HEK293 (cell line): ENCODE measurements around the gene SLC10A2.

Source experiments
- CTCF ChIA-PET: fragments of 350-600 bp; formaldehyde crosslinking; extraction: SDS; loops from one replicate; lab custom pipeline; 2021; ENCODE audit warnings: antibody characterized with exemption; lab: Yijun Ruan, JAX
- POLR2A ChIA-PET: fragments of 300-600 bp; formaldehyde crosslinking; extraction: SDS; loops from one replicate; lab custom pipeline; 2020; ENCODE audit warnings: antibody characterized with exemption, inconsistent platforms; lab: Yijun Ruan, JAX
- H3K27ac ChIP-seq: fragments of 200-500 bp; sonication (Bioruptor generic); 2 replicates; pipeline ENCODE4 v1.5.1; 2014; ENCODE audit warnings: low read depth, low read length, control low read depth, inconsistent platforms; ENCODE audit errors: extremely low read depth
- H3K36me3 ChIP-seq, 2 experiments: fragments of 200-500 bp in 1 of 2; sonication (Bioruptor generic) in 1 of 2; 1 replicate in 1 of 2; 2 replicates in 1 of 2; pipeline ENCODE4 v1.5.1; 2014 to 2017; ENCODE audit warnings: inconsistent platforms in 2 of 2, low read length in 2 of 2; ENCODE audit not compliant: control insufficient read depth in 2 of 2, insufficient read depth in 1 of 2
- H3K4me1 ChIP-seq: fragments of 200-500 bp; sonication (Bioruptor generic); 2 replicates; pipeline ENCODE4 v1.5.1; 2014; ENCODE audit warnings: mild to moderate bottlenecking, low read length, inconsistent platforms; ENCODE audit not compliant: control insufficient read depth, insufficient read depth
- H3K4me3 ChIP-seq: 2 replicates; pipeline ENCODE4 v1.5.1; 2011; ENCODE audit warnings: low read depth, mild to moderate bottlenecking, control low read depth, low read length, moderate library complexity
- H3K9me3 ChIP-seq: fragments of 200-500 bp; sonication (Bioruptor generic); 2 replicates; pipeline ENCODE4 v1.5.1; 2014; ENCODE audit warnings: low read depth, low read length, inconsistent platforms; ENCODE audit not compliant: control insufficient read depth, insufficient read depth
- GFI1B ChIP-seq: fragments of 450-650 bp; formaldehyde crosslinking; IDR thresholded peaks from 2 replicates; pipeline ENCODE4 v1.5.1; 2016; ENCODE audit warnings: missing biosample characterization, missing genetic modification characterization
- HOXD13 ChIP-seq: sonication (generic); formaldehyde crosslinking; IDR thresholded peaks from 2 replicates; pipeline ENCODE4 v1.8.0; 2022; ENCODE audit warnings: missing genetic modification reagents, borderline replicate concordance
- MZF1 ChIP-seq: fragments of 450-650 bp; formaldehyde crosslinking; IDR thresholded peaks from 2 replicates; pipeline ENCODE4 v1.5.1; 2017; ENCODE audit warnings: missing biosample characterization, missing genetic modification characterization, borderline replicate concordance
- OSR2 ChIP-seq: fragments of 450-650 bp; formaldehyde crosslinking; IDR thresholded peaks from 2 replicates; pipeline ENCODE4 v1.5.1; 2016; ENCODE audit warnings: missing biosample characterization, missing genetic modification characterization
- SP7 ChIP-seq: fragments of 450-650 bp; formaldehyde crosslinking; IDR thresholded peaks from 2 replicates; pipeline ENCODE4 v1.5.1; 2016; ENCODE audit warnings: missing biosample characterization, missing genetic modification characterization
- ZEB2 ChIP-seq: fragments of 450-650 bp; formaldehyde crosslinking; IDR thresholded peaks from 2 replicates; pipeline ENCODE4 v1.5.1; 2016; ENCODE audit warnings: missing biosample characterization, missing genetic modification characterization
- ZFP3 ChIP-seq: fragments of 450-650 bp; formaldehyde crosslinking; IDR thresholded peaks from 2 replicates; pipeline ENCODE4 v1.5.1; 2016; ENCODE audit warnings: low read depth, missing biosample characterization, missing genetic modification characterization
- ZNF146 ChIP-seq: fragments of 450-650 bp; formaldehyde crosslinking; IDR thresholded peaks from 2 replicates; pipeline ENCODE4 v1.5.1; 2016; ENCODE audit warnings: missing biosample characterization, missing genetic modification characterization
- ZNF155 ChIP-seq: fragments of 450-650 bp; formaldehyde crosslinking; IDR thresholded peaks from 2 replicates; pipeline ENCODE4 v1.5.1; 2016; ENCODE audit warnings: missing biosample characterization, missing genetic modification characterization
- ZNF202 ChIP-seq: fragments of 450-650 bp; formaldehyde crosslinking; IDR thresholded peaks from 2 replicates; pipeline ENCODE4 v1.5.1; 2016; ENCODE audit warnings: missing biosample characterization, missing genetic modification characterization, borderline replicate concordance
- ZNF214 ChIP-seq: fragments of 450-650 bp; formaldehyde crosslinking; IDR thresholded peaks from 2 replicates; pipeline ENCODE4 v1.5.1; 2017; ENCODE audit warnings: missing biosample characterization, mild to moderate bottlenecking, missing genetic modification characterization, borderline replicate concordance
- ZNF26 ChIP-seq: fragments of 450-650 bp; formaldehyde crosslinking; IDR thresholded peaks from 2 replicates; pipeline ENCODE4 v1.5.1; 2016; ENCODE audit warnings: missing biosample characterization, missing genetic modification characterization
- ZNF280C ChIP-seq: fragments of 450-650 bp; formaldehyde crosslinking; IDR thresholded peaks from 2 replicates; pipeline ENCODE4 v1.5.1; 2016; ENCODE audit warnings: missing biosample characterization, missing genetic modification characterization
- ZNF324 ChIP-seq: fragments of 450-650 bp; formaldehyde crosslinking; IDR thresholded peaks from 2 replicates; pipeline ENCODE4 v1.5.1; 2016; ENCODE audit warnings: missing biosample characterization, missing genetic modification characterization
- ZNF354C ChIP-seq: fragments of 450-650 bp; formaldehyde crosslinking; IDR thresholded peaks from 2 replicates; pipeline ENCODE4 v1.5.1; 2016; ENCODE audit warnings: missing biosample characterization, missing genetic modification characterization, low read depth, borderline replicate concordance
- ZNF501 ChIP-seq: fragments of 450-650 bp; formaldehyde crosslinking; IDR thresholded peaks from 2 replicates; pipeline ENCODE4 v1.5.1; 2016; ENCODE audit warnings: missing biosample characterization, missing genetic modification characterization
- ZNF521 ChIP-seq: fragments of 450-650 bp; formaldehyde crosslinking; IDR thresholded peaks from 2 replicates; pipeline ENCODE4 v1.5.1; 2017; ENCODE audit warnings: missing biosample characterization, mild to moderate bottlenecking, missing genetic modification characterization
- ZNF558 ChIP-seq: fragments of 450-650 bp; formaldehyde crosslinking; IDR thresholded peaks from 2 replicates; pipeline ENCODE4 v1.5.1; 2016; ENCODE audit warnings: missing biosample characterization, missing genetic modification characterization
- ZNF670 ChIP-seq: fragments of 450-650 bp; formaldehyde crosslinking; IDR thresholded peaks from 2 replicates; pipeline ENCODE4 v1.5.1; 2016; ENCODE audit warnings: missing biosample characterization, missing genetic modification characterization, low read depth
- TF ChIP-seq, protein P1 (sequence below): fragments of 450-650 bp; IDR thresholded peaks from 2 replicates; pipeline ENCODE4 v1.5.1; 2018; ENCODE audit warnings: missing biosample characterization, mild to moderate bottlenecking, missing genetic modification characterization

Gene SLC10A2

GRCh38 chr13:103066781-103067345 lies 646 bp upstream of the SLC10A2 start:
- CTCF ChIA-PET: no interaction called here
- Histone ChIP-seq H3K36me3 (no peaks in the 10 kb centered on the region), H3K4me3 (no peak overlapping the region), H3K9me3 (no peaks in the 10 kb centered on the region), H3K4me1 (no peaks in the 10 kb centered on the region), H3K27ac (no peak overlapping the region)
- no peak for TF ChIP-seq ZNF558 (tag by site-specific recombination)
- TF ChIP-seq SP7 (tag by site-specific recombination): no peak
- no peak for TF ChIP-seq ZNF146 (tag by site-specific recombination)
- TF ChIP-seq ZNF26: no peak
- no peak for TF ChIP-seq ZNF155 (tag by site-specific recombination)
- TF ChIP-seq ZNF670: no peak
- no peak for TF ChIP-seq ZNF202 (tag by site-specific recombination)
- no peak for TF ChIP-seq ZNF324 (tag by site-specific recombination)
- no peak for TF ChIP-seq ZNF354C (tag by site-specific recombination)
- TF ChIP-seq ZNF501 (tag by site-specific recombination): no peak
- no peak for TF ChIP-seq ZNF280C
- no peak for TF ChIP-seq HOXD13 (CRISPR knock-in tag)
- TF ChIP-seq, protein P1, sequence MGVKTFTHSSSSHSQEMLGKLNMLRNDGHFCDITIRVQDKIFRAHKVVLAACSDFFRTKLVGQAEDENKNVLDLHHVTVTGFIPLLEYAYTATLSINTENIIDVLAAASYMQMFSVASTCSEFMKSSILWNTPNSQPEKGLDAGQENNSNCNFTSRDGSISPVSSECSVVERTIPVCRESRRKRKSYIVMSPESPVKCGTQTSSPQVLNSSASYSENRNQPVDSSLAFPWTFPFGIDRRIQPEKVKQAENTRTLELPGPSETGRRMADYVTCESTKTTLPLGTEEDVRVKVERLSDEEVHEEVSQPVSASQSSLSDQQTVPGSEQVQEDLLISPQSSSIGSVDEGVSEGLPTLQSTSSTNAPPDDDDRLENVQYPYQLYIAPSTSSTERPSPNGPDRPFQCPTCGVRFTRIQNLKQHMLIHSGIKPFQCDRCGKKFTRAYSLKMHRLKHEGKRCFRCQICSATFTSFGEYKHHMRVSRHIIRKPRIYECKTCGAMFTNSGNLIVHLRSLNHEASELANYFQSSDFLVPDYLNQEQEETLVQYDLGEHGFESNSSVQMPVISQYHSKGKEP (tag by site-specific recombination): no peak
- TF ChIP-seq OSR2 (tag by site-specific recombination): no peak
- TF ChIP-seq ZEB2 (tag by site-specific recombination): no peak
- no peak for TF ChIP-seq ZNF214 (tag by site-specific recombination)
- TF ChIP-seq, all 188 proteins: peak for 0
- POLR2A ChIA-PET: no interaction called here

- no peaks in the 10 kb centered on the region for H3K4me1 ChIP-seq
- no peak for TF ChIP-seq OSR2 (tag by site-specific recombination)
- TF ChIP-seq ZNF521 (tag by site-specific recombination): no peak
- no peak for TF ChIP-seq ZFP3 (tag by site-specific recombination)
- TF ChIP-seq GFI1B: no peak
- TF ChIP-seq MZF1 (tag by site-specific recombination): no peak
- TF ChIP-seq, all 188 proteins: peak for 0
- Histone ChIP-seq H3K27ac (no peak overlapping the region), H3K4me3 (no peak overlapping the region), H3K9me3 (no peaks in the 10 kb centered on the region), H3K36me3 (no peaks in the 10 kb centered on the region)
- ChIA-PET CTCF (no interaction called here), POLR2A (interaction anchor here (0.5 kb wide), 1 partner anchor 658 kb away, joined by 3 read pairs; no protein-coding TSS in a partner anchor)
Measured at GRCh38 chr13:103063376-103063775, 2.8 kb downstream of the SLC10A2 start.
